ENCODE results near the gene ALPP.
"Not testable (repeated sequence)": the region's sequence is repeated elsewhere in the genome, so short reads cannot be mapped to it uniquely, and the experiment has no call there.

Gene ALPP
- 0 reads per million in 2 experiments for total RNA-seq

DNA sequence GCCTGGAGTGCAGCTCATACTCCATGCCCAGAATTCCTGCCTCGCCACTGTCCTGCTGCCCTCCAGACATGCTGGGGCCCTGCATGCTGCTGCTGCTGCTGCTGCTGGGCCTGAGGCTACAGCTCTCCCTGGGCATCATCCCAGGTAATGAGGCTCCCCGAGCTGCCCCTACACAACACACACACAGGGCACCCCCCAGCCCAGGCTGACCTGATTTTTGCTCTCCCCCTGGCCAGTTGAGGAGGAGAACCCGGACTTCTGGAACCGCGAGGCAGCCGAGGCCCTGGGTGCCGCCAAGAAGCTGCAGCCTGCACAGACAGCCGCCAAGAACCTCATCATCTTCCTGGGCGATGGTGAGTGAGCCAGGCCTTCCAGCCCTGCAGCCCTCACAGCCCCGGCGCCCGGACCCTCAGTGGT, at the start of gene ALPP:
Gene ALPP (plus strand): TSS at position 17 of the 417 bp plus-strand sequence. CDS start 52 bp downstream, at position 69.
- not testable (repeated sequence) for DNase-seq (ENCODE audit: low read depth)

GRCh38 chr2:232329716-232330067, 48.9 kb upstream of the ALPP start:
- no peak for DNase-seq (ENCODE audit: low read depth)

DNA sequence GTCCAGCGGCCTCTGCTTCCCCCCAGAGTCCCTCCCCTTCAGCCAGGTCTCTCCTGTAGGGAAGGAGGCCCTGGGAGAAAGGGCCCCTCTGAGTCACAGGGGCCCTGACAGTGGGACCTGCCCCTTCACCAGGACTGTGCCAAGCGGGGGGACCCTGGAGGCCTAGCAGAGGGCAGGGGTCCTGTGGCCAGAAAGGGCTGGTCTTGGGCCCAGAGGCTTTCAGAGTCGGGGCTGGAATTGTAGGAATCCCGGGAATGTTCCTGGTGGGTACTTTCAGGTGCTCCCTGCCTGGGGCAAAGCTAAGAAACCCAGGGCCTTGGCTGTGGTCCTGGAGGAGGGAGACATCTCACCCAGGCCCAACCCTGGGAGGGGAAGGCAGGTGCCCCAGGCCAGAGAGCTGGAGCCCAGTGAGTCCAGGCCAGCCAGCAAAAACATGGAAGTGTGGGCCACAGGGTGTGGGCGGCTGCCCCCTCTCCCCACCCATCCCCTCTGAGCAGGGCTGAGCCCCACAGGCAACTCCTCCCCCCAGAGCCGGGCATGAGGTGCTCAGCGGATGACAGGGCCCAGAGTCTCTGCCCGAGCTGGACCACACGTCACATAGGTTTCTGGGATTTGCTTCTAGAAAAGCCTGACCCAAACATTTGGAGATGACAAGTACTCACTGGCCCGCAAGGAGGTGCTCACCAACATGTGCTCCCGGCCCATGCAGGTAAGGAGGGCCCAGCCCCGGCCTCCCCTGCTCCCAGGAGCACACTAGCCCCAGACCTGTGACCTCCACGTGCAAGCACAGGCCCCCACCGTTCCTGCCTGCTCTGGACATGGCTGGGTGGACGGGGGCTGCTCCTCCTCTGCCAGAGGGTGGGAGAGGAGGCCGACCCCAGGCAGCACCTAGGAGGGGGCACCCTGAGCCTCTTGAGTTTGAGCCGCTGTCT, 48.2 kb upstream of the ALPP start:
- no peak for DNase-seq (ENCODE audit: low read depth)

GRCh38 chr2:232331061-232331460, 47.5 kb upstream of the ALPP start:
- not testable (repeated sequence) for DNase-seq (ENCODE audit: low read depth)

- not testable (repeated sequence) for DNase-seq (ENCODE audit: low read depth)
Observed at GRCh38 chr2:232331641-232332040, 46.9 kb upstream of the ALPP start.

GRCh38 chr2:232332244-232332939, 46.2 kb upstream of the ALPP start:
- DNase-seq (ENCODE audit: low read depth): not testable (repeated sequence)

DNA sequence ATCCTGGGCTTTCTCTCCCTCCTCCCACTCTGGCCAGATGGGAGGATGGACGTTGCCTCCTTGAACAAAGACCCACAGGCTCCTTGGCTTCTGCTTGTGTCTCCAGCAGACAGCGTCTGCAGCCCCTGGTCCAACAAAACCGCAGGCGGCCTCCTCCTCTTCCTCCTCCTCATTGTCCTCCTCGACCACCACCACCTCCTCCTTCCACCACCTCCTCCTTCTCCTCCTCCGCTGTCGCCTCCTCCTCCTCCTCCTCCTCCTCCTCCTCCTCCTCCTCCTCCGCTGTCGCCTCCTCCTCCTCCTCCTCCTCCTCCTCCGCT, 45.7 kb upstream of the ALPP start:
- DNase-seq (ENCODE audit: low read depth): no peak

DNA sequence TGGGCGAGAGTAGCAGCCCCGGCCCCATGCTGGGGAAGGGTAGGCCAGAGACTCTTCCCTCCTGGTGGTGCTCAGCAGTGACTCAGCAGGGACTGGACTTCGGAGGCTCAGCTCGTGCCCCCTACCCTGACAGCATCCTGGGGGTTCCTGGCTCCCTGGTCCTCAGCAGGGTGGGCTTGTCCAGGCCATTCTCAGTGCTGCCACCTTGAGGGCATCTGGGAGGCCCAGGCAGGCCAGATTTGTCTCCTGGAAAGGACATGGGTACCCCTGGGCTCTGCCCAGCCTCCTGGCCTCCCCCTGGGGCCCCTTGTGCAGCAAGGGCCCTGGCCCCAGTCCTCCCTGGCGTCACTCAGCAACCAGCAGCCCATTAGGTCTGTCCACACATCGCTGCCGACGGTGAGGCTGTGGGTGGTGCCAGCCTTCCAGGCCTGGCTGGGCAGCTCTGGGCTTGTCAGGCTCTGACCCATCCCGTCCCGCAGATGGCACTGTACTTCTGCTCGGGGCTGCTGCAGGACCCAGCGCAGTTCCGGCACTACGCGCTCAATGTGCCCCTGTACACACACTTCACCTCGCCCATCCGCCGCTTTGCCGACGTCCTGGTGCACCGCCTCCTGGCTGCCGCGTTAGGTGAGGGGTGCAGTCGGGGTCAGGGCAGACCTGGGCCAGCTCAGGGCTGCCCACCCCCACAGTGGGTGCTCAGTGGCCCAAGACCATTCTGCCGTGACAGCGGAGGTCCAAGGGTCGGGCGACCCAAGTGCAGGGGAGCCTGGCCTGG, 45.0 kb upstream of the ALPP start:
- DNase-seq (ENCODE audit: low read depth): no peak

DNA sequence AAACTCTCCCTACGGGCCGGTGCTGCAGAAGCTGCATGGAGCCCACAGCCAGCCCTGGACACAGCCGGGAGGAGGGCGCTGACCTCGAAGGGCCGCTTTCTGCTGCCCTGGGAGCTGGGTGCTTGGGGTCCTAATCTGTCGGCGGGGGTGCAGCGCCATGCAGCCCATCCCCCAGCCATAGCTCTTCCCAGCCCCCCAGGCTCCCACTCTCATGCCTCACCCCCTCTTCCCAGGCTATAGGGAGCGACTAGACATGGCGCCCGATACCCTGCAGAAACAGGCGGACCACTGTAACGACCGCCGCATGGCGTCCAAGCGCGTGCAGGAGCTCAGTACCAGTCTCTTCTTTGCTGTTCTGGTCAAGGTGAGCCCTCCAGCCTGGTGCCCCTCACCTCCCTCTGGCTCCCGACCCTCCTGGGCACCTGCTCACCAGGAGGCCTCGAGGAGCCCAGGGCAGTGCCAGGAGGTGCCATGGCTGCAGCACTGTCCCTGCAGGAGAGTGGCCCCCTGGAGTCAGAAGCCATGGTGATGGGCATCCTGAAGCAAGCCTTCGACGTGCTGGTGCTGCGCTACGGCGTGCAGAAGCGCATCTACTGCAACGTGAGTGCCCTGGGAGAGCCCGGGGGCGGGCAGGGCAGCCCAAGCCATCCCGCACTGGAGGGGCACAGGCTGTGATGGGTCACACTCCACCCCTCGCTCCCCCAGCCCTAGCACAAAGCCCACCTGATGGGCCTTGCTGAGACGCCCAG, 44.2 kb upstream of the ALPP start:
- not testable (repeated sequence) for DNase-seq (ENCODE audit: low read depth)

DNA sequence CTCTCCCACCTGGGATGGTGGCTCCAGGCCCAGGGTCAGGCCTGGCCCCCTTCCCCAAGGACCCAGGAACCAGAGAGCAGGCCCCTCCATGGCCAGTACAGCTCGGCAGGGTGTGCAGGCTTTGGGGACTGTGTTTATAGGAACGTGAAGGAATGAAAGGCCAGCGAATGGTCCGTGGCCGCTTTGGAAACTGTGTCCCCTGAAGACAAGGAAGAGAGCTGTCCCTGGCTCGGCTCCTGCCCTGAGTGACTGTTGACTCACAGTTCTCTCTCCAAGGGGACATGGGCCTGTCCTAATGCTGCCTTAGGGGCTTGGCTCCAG, 43.7 kb upstream of the ALPP start:
- not testable (repeated sequence) for DNase-seq (ENCODE audit: low read depth)

- not testable (repeated sequence) for DNase-seq (ENCODE audit: low read depth)
Observed at GRCh38 chr2:232335206-232335858, 43.2 kb upstream of the ALPP start.

DNA sequence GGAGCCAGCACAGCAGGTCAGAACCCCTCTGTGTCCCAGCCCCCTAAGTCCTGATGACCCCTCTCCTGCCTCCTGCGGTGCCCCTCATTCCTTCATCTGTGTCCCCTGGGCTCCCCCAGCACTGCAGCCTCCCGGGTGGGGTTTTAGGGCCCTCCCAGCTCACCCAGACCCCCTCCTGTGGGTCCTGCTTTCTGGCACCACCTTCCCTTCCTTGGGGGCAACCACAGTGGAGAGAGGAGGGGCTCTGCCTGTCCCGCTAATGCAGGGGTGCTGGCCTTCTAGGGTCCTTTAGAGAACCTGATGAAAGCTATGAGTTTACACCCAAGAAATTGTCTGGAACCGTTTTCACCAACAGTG, 42.7 kb upstream of the ALPP start:
- DNase-seq (ENCODE audit: low read depth): no peak

DNA sequence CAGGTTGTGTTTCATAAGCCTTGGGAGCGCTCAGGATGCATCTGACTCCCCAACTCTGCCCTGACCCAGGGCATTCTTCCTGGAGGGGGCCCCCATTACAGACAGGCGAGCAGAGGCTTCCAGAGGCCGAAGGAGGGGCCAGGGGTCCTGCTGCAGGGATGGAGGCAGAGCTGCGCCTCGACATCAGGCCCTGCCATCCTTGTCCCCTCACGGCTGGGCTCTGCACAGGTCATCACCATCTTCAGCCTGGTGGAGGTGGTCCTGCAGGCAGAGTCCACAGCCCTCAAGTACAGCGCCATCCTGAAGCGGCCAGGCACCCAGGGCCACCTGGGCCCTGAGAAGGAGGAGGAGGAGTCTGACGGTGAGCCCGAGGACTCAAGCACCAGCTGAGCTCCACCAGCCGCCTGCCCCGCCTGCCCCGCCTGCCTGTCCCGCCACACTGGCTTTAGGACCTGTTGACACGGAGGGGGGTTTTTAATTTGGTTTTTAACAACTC, 42.3 kb upstream of the ALPP start:
- no peak for DNase-seq (ENCODE audit: low read depth)

GRCh38 chr2:232336981-232337720, 41.4 kb upstream of the ALPP start:
- DNase-seq (ENCODE audit: low read depth): no peak

- not testable (repeated sequence) for DNase-seq (ENCODE audit: low read depth)
Observed at GRCh38 chr2:232338094-232338758, 40.3 kb upstream of the ALPP start.

- DNase-seq (ENCODE audit: low read depth): no peak
Observed at GRCh38 chr2:232338759-232339106, 39.8 kb upstream of the ALPP start.

- DNase-seq (ENCODE audit: low read depth): no peak
Observed at GRCh38 chr2:232339121-232340081, 39.1 kb upstream of the ALPP start.

- no peak for DNase-seq (ENCODE audit: low read depth)
Observed at GRCh38 chr2:232340171-232340935, 38.2 kb upstream of the ALPP start.

Data from T follicular helper cell (primary cell).